Upper lobe of left lung (tissue), 6 donors: ENCODE results near the gene TMEM132C. TPM values are rescaled to one million over a fixed set of nuclear protein-coding genes. Genes with fewer than 3 reads are reported as not detected.
A peak's percentile ranks its signal among the peaks of the same experiment; 100 is the strongest.

ENCODE experiments used
- ATAC-seq, 2 donors: fragments of 200-7000 bp; cut with Tn5 transposase; one replicate each; pipeline ENCODE4 v1.9.1; 2022; ENCODE audit warnings: mild to moderate bottlenecking in 2 of 2, moderate library complexity in 2 of 2; ENCODE audit not compliant: low FRiP score in 2 of 2
- DNase-seq, 2 donors: peaks; one replicate each; pipeline ENCODE4 v3.0.0-alpha.2; 2019 to 2020
- H3K27ac ChIP-seq, 4 donors: fragments of 200-600 bp; sonication (generic); one replicate each; pipeline ENCODE4 v1.5.1; 2016 to 2019
- H3K27me3 ChIP-seq, 4 donors: fragments of 200-600 bp; sonication (generic); one replicate each; pipeline ENCODE4 v1.5.1; 2017 to 2019
- H3K36me3 ChIP-seq, 4 donors: fragments of 200-600 bp; sonication (generic); one replicate each; pipeline ENCODE4 v1.5.1; 2016 to 2019
- H3K4me1 ChIP-seq, 4 donors: fragments of 200-600 bp; sonication (generic); one replicate each; pipeline ENCODE4 v1.5.1; 2018 to 2019
- H3K4me3 ChIP-seq, 4 donors: fragments of 200-600 bp; sonication (generic); one replicate each; pipeline ENCODE4 v1.5.1; 2017 to 2019; ENCODE audit warnings: mild to moderate bottlenecking in 2 of 4, moderate library complexity in 1 of 4
- H3K9me3 ChIP-seq, 4 donors: fragments of 200-600 bp; sonication (generic); one replicate each; pipeline ENCODE4 v1.5.1; 2018 to 2019
- CTCF ChIP-seq, 6 experiments: fragments of 450-650 bp in 4 of 6; fragments of 200-600 bp in 2 of 6; sonication (generic) in 2 of 6; IDR thresholded peaks; one replicate each; pipeline ENCODE4 v1.5.1; 2016 to 2019; ENCODE audit warnings: antibody characterized with exemption in 6 of 6
- EP300 ChIP-seq, 4 donors: sonication (generic); formaldehyde crosslinking; IDR thresholded peaks; one replicate each; pipeline ENCODE4 v1.5.1; 2017; ENCODE audit warnings: antibody characterized with exemption in 4 of 4, control low read depth in 2 of 4
- POLR2A ChIP-seq, 4 donors: fragments of 450-650 bp; IDR thresholded peaks; one replicate each; pipeline ENCODE4 v1.5.1; 2016 to 2017; ENCODE audit warnings: antibody characterized with exemption in 4 of 4, mild to moderate bottlenecking in 2 of 4
- POLR2AphosphoS5 ChIP-seq, 2 donors: sonication (generic); formaldehyde crosslinking; IDR thresholded peaks; one replicate each; pipeline ENCODE4 v1.5.1; 2017; ENCODE audit warnings: antibody characterized with exemption in 2 of 2
- WGBS, 2 donors: methylation state at CpG; one replicate each; pipeline ENCODE4 v1.1.5; 2017 to 2018; 5-methylcytosine and 5-hydroxymethylcytosine counted together
- total RNA-seq, 6 donors: library from RNA; depleted of rRNA in 4 of 6; stranded (reverse); fragments of >200 nt in 4 of 6; gene quantifications; one replicate each; pipeline versions ENCODE4 v1.1.0 to v1.2.1, GENCODE V29; 2016 to 2021
- donor health status: DM: no; HTN: no; CAD: no; lungs with moderate emphysema.
- donor health status: DM: no; HTN: yes; CAD: no; lungs with severe emphysema.

TMEM132C gene
- total RNA-seq, 6 donors from 2014 or later, result under 0.01 to 2.2 (median 1.1) TPM

GRCh38 chr12:128365651-128366231 is 98.8 kb downstream of the TMEM132C start:
- 4% methylated on average over 10 to 25 of the region's 26 CpGs for WGBS, 2 donors
- H3K27ac ChIP-seq, result no peak overlapping the region
- peak in 1 of 2 donors; percentile 68 for DNase-seq

GRCh38 chr12:128367961-128368360 is 101.0 kb downstream of the TMEM132C start:
- TF ChIP-seq POLR2AphosphoS5 (IDR thresholded peaks at IDR 0.05) (no peak), POLR2A (IDR thresholded peaks at IDR 0.05) (no peak), CTCF (IDR thresholded peaks at IDR 0.05) (no peak), EP300 (IDR thresholded peaks at IDR 0.05) (no peak)
- Histone ChIP-seq H3K36me3 (no peaks in the 10 kb centered on the region), H3K9me3 (no peaks in the 10 kb centered on the region), H3K4me1 (peaks cover 0 to 10% (median 0%) of the 10 kb centered on the region in 4 donors), H3K27ac (no peak overlapping the region), H3K27me3 (no peaks in the 10 kb centered on the region), H3K4me3 (no peak overlapping the region)
- no peak for DNase-seq
- no peak for ATAC-seq
- 85 to 96% methylated on average over 7 of the region's 7 CpGs for WGBS, 2 donors

More at GRCh38 chr12:128365651-128366231, 98.8 kb downstream of the TMEM132C start:
- TF ChIP-seq POLR2A (IDR thresholded peaks at IDR 0.05) (no peak), POLR2AphosphoS5 (IDR thresholded peaks at IDR 0.05) (no peak), EP300 (IDR thresholded peaks at IDR 0.05) (no peak), CTCF (IDR thresholded peaks at IDR 0.05) (no peak)
- Histone ChIP-seq H3K4me3 (peak overlapping the region in 3 of 4 donors; percentile 3 to 43 (median 41)), H3K36me3 (no peaks in the 10 kb centered on the region), H3K27me3 (no peaks in the 10 kb centered on the region), H3K9me3 (no peaks in the 10 kb centered on the region), H3K4me1 (peaks cover 0 to 10% (median 0%) of the 10 kb centered on the region in 4 donors)
- peak in 1 of 2 donors; percentile 71 for ATAC-seq

GRCh38 chr12:128381541-128381940 is 114.6 kb downstream of the TMEM132C start:
- no peaks in the 10 kb centered on the region for H3K4me1 ChIP-seq
- H3K27ac ChIP-seq, result no peak overlapping the region
- ATAC-seq (no peak), DNase-seq (no peak)
- no peak for TF ChIP-seq CTCF (IDR thresholded peaks at IDR 0.05)
- TF ChIP-seq POLR2A (IDR thresholded peaks at IDR 0.05), result no peak
- TF ChIP-seq EP300 (IDR thresholded peaks at IDR 0.05), result no peak
- no peak for TF ChIP-seq POLR2AphosphoS5 (IDR thresholded peaks at IDR 0.05)
- no peak overlapping the region for H3K4me3 ChIP-seq
- no peaks in the 10 kb centered on the region for H3K36me3 ChIP-seq
- no peaks in the 10 kb centered on the region for H3K9me3 ChIP-seq
- WGBS, 2 donors, result 8 to 13% methylated on average over 12 of the region's 12 CpGs
- peaks cover 0 to 4% (median 0%) of the 10 kb centered on the region in 4 donors for H3K27me3 ChIP-seq

GRCh38 chr12:128381946-128382345 is 115.0 kb downstream of the TMEM132C start:
- Histone ChIP-seq H3K4me1 (no peaks in the 10 kb centered on the region), H3K27ac (no peak overlapping the region), H3K4me3 (no peak overlapping the region), H3K27me3 (peaks cover 0 to 4% (median 0%) of the 10 kb centered on the region in 4 donors), H3K9me3 (no peaks in the 10 kb centered on the region), H3K36me3 (no peaks in the 10 kb centered on the region)
- TF ChIP-seq CTCF (IDR thresholded peaks at IDR 0.05) (no peak), POLR2AphosphoS5 (IDR thresholded peaks at IDR 0.05) (no peak), EP300 (IDR thresholded peaks at IDR 0.05) (no peak), POLR2A (IDR thresholded peaks at IDR 0.05) (no peak)
- WGBS, 2 donors, result 25 to 33% methylated on average over 10 of the region's 10 CpGs
- DNase-seq, result no peak
- ATAC-seq, result no peak

- H3K36me3 ChIP-seq, result no peaks in the 10 kb centered on the region
- no peaks in the 10 kb centered on the region for H3K9me3 ChIP-seq
- DNase-seq, result no peak
- WGBS, 2 donors, result 80 to 82% methylated on average over 6 to 7 of the region's 7 CpGs
- ATAC-seq, result no peak
- TF ChIP-seq POLR2A (IDR thresholded peaks at IDR 0.05) (no peak), POLR2AphosphoS5 (IDR thresholded peaks at IDR 0.05) (no peak), EP300 (IDR thresholded peaks at IDR 0.05) (no peak), CTCF (IDR thresholded peaks at IDR 0.05) (no peak)
- H3K27ac ChIP-seq, result no peak overlapping the region
- no peak overlapping the region for H3K4me3 ChIP-seq
- H3K27me3 ChIP-seq, result peaks cover 0 to 4% (median 0%) of the 10 kb centered on the region in 4 donors
- H3K4me1 ChIP-seq, result no peaks in the 10 kb centered on the region
Observed at GRCh38 chr12:128382946-128383345, 116.0 kb downstream of the TMEM132C start.
